T-helper 17 cell (primary cell): ENCODE results near the gene COX4I1. TPM values are rescaled to one million over a fixed set of nuclear protein-coding genes. Genes with fewer than 3 reads are reported as not detected.
A peak's percentile ranks its signal among the peaks of the same experiment; 100 is the strongest.
"Not testable (repeated sequence)": the region's sequence is repeated elsewhere in the genome, so short reads cannot be mapped to it uniquely, and the experiment has no call there.

ENCODE experiments used
- ATAC-seq: fragments of 150-1000 bp; cut with Tn5 transposase; 2 replicates; pipeline ENCODE4 v1.10.0; 2021; ENCODE audit warnings: mild to moderate bottlenecking, moderate library complexity
- DNase-seq, 3 donors: peaks; one replicate each; pipeline versions ENCODE4 v3.0.0 to v3.0.0-alpha.2; 2020 to 2021
- H3K9me3 ChIP-seq: one replicate; pipeline ENCODE4 v1.7.0; 2013; ENCODE audit warnings: low read length, mild to moderate bottlenecking; ENCODE audit not compliant: control insufficient read depth, poor library complexity, severe bottlenecking
- H3K27ac Mint-ChIP-seq: one replicate; pipeline ENCODE4 v1.8.0; 2022; ENCODE audit warnings: mild to moderate bottlenecking, moderate library complexity, mixed read lengths
- H3K27me3 Mint-ChIP-seq: one replicate; pipeline ENCODE4 v1.8.0; 2022; ENCODE audit warnings: mixed read lengths
- H3K36me3 Mint-ChIP-seq: one replicate; pipeline ENCODE4 v1.8.0; 2022; ENCODE audit warnings: low read depth, mixed read lengths
- H3K4me1 Mint-ChIP-seq: one replicate; pipeline ENCODE4 v1.8.0; 2022; ENCODE audit warnings: mild to moderate bottlenecking, mixed read lengths
- H3K4me3 Mint-ChIP-seq: one replicate; pipeline ENCODE4 v1.8.0; 2022; ENCODE audit warnings: mild to moderate bottlenecking, moderate library complexity, mixed read lengths
- total RNA-seq, 4 donors: library from RNA in 2 of 4; stranded (reverse) in 2 of 4; gene quantifications; one replicate each; pipeline ENCODE4 v1.2.3 and lab custom pipeline; 2022 to 2026

COX4I1 gene
- total RNA-seq, 2 donors from 2014 or later, result 526 to 533 TPM

GRCh38 chr16:85798283-85798776 lies 1.2 kb upstream of the COX4I1 start:
- Mint-ChIP-seq H3K27me3 (no peaks in the 10 kb centered on the region), H3K4me1 (peaks cover 39% of the 10 kb centered on the region), H3K27ac (peak overlapping the region; percentile 98), H3K36me3 (peaks cover 12% of the 10 kb centered on the region), H3K4me3 (peak overlapping the region; percentile 91)
- no peaks in the 10 kb centered on the region for H3K9me3 ChIP-seq
- DNase-seq (no peak), ATAC-seq (no peak)

GRCh38 chr16:85798901-85799496 lies 496 bp upstream of the COX4I1 start:
- DNase-seq (peak in 2 of 3 donors; percentile 18 to 19), ATAC-seq (peak; percentile 21)
- Mint-ChIP-seq H3K27ac (peak overlapping the region; percentile 98), H3K4me1 (peaks cover 42% of the 10 kb centered on the region), H3K27me3 (no peaks in the 10 kb centered on the region), H3K4me3 (peak overlapping the region; percentile 91), H3K36me3 (peaks cover 18% of the 10 kb centered on the region)
- no peaks in the 10 kb centered on the region for H3K9me3 ChIP-seq

GRCh38 chr16:85800321-85800669 lies 800 bp downstream of the COX4I1 start:
- DNase-seq, result peak in 1 of 3 donors; percentile 21
- peak; percentile 53 for ATAC-seq
- Mint-ChIP-seq H3K4me3 (peak overlapping the region; percentile 91), H3K36me3 (peaks cover 21% of the 10 kb centered on the region), H3K4me1 (peaks cover 37% of the 10 kb centered on the region), H3K27ac (peak overlapping the region; percentile 98), H3K27me3 (no peaks in the 10 kb centered on the region)
- no peaks in the 10 kb centered on the region for H3K9me3 ChIP-seq

- no peak for DNase-seq
- no peaks in the 10 kb centered on the region for H3K9me3 ChIP-seq
- peaks cover 23% of the 10 kb centered on the region for H3K36me3 Mint-ChIP-seq
- no peaks in the 10 kb centered on the region for H3K27me3 Mint-ChIP-seq
- H3K4me1 Mint-ChIP-seq, result peaks cover 25% of the 10 kb centered on the region
- H3K4me3 Mint-ChIP-seq, result no peak overlapping the region
- no peak for ATAC-seq
- no peak overlapping the region for H3K27ac Mint-ChIP-seq
These were observed 4.1 kb downstream of the COX4I1 start for GRCh38 chr16:85803570-85803969.

DNA sequence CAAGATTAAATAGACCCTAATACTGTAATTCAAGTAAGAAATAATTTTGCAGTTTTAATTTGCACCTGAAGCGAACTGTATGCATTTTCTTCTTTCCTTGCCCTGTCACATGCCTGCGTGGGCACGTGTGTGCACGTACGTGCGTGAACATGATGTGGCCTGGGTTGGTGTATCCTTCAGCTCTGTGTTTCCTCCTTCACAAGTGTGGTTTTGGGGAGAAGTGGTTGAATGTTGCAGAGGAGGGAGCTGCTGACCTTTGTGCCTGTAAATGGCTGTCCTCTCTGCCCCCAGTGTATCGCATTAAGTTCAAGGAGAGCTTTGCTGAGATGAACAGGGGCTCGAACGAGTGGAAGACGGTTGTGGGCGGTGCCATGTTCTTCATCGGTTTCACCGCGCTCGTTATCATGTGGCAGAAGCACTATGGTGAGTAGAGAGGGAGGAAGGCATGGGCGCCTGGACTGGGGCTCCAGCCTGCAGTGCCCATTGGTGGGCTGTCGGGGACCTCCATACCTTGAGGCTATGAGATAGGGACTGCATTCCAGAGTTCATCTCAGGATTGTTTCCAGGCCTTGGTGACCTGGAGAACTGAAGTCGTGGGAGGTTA lies 6.0 kb downstream of the COX4I1 start:
- Mint-ChIP-seq H3K4me1 (peaks cover 19% of the 10 kb centered on the region), H3K27ac (no peak overlapping the region), H3K27me3 (no peaks in the 10 kb centered on the region), H3K4me3 (no peak overlapping the region), H3K36me3 (peaks cover 23% of the 10 kb centered on the region)
- ATAC-seq (no peak), DNase-seq (no peak)
- no peaks in the 10 kb centered on the region for H3K9me3 ChIP-seq

DNA sequence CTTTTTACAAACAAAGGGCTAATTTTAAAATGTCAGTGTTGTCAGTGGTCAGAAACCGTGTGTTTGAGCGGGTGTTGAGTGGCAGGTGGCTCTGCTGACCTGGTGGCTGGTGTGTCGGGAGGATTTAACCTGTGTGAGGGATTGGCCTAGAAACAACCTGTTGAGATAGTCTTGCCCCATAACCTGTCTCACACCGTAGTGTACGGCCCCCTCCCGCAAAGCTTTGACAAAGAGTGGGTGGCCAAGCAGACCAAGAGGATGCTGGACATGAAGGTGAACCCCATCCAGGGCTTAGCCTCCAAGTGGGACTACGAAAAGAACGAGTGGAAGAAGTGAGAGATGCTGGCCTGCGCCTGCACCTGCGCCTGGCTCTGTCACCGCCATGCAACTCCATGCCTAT lies 7.0 kb downstream of the COX4I1 start:
- no peak for DNase-seq
- no peaks in the 10 kb centered on the region for H3K9me3 ChIP-seq
- no peak overlapping the region for H3K27ac Mint-ChIP-seq
- H3K27me3 Mint-ChIP-seq, result peaks cover 2% of the 10 kb centered on the region
- ATAC-seq, result no peak
- H3K4me1 Mint-ChIP-seq, result peaks cover 14% of the 10 kb centered on the region
- peaks cover 23% of the 10 kb centered on the region for H3K36me3 Mint-ChIP-seq
- H3K4me3 Mint-ChIP-seq, result no peak overlapping the region

DNA sequence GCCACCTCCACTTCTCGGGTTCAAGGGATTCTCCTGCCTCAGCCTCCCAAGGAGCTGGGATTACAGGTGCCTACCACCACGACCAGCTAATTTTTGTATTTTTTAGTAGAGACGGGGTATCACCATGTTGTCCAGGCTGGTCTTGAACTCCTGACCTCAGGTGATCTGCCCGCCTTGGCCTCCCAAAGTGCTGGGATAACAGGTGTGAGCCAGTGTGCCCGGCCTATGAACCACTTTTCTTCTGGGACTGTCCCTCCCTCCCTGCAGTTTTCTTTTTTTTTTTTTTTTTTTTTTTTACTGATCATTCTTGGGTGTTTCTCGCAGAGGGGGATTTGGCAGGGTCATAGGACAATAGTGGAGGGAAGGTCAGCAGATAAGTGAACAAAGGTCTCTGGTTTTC lies 7.8 kb downstream of the COX4I1 start:
- not testable (repeated sequence) for H3K27ac Mint-ChIP-seq, ATAC-seq, H3K9me3 ChIP-seq, DNase-seq, H3K4me3 Mint-ChIP-seq, H3K4me1 Mint-ChIP-seq
- peaks cover 10% of the 10 kb centered on the region for H3K27me3 Mint-ChIP-seq
- H3K36me3 Mint-ChIP-seq, result peaks cover 16% of the 10 kb centered on the region

DNA sequence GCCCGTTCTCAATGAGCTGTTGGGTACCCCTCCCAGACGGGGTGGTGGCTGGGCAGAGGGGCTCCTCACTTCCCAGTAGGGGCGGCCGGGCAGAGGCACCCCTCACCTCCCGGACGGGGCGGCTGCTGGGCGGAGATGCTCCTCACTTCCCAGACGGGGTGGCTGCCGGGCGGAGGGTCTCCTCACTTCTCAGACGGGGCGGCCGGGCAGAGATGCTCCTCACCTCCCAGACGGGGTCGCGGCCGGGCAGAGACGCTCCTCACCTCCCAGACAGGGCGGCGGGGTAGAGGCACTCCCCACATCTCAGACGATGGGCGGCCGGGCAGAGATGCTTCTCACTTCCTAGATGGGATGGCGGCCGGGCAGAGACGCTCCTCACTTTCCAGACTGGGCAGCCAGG lies 8.6 kb downstream of the COX4I1 start:
- not testable (repeated sequence) for H3K9me3 ChIP-seq, H3K4me3 Mint-ChIP-seq, DNase-seq, H3K27ac Mint-ChIP-seq, ATAC-seq, H3K4me1 Mint-ChIP-seq
- peaks cover 16% of the 10 kb centered on the region for H3K36me3 Mint-ChIP-seq
- peaks cover 11% of the 10 kb centered on the region for H3K27me3 Mint-ChIP-seq

GRCh38 chr16:85808926-85809325 lies 9.4 kb downstream of the COX4I1 start:
- no peak overlapping the region for H3K27ac Mint-ChIP-seq
- H3K4me3 Mint-ChIP-seq, result no peak overlapping the region
- H3K4me1 Mint-ChIP-seq, result peaks cover under 1% of the 10 kb centered on the region
- no peaks in the 10 kb centered on the region for H3K9me3 ChIP-seq
- ATAC-seq (no peak), DNase-seq (no peak)
- peaks cover 11% of the 10 kb centered on the region for H3K27me3 Mint-ChIP-seq
- H3K36me3 Mint-ChIP-seq, result peaks cover 11% of the 10 kb centered on the region

- Mint-ChIP-seq H3K27ac (no peak overlapping the region), H3K36me3 (peaks cover 10% of the 10 kb centered on the region), H3K4me3 (no peak overlapping the region), H3K4me1 (no peaks in the 10 kb centered on the region), H3K27me3 (peaks cover 16% of the 10 kb centered on the region)
- H3K9me3 ChIP-seq, result no peaks in the 10 kb centered on the region
- DNase-seq, result no peak
- ATAC-seq, result no peak
These were observed 10.2 kb downstream of the COX4I1 start for GRCh38 chr16:85809645-85810044.

DNA sequence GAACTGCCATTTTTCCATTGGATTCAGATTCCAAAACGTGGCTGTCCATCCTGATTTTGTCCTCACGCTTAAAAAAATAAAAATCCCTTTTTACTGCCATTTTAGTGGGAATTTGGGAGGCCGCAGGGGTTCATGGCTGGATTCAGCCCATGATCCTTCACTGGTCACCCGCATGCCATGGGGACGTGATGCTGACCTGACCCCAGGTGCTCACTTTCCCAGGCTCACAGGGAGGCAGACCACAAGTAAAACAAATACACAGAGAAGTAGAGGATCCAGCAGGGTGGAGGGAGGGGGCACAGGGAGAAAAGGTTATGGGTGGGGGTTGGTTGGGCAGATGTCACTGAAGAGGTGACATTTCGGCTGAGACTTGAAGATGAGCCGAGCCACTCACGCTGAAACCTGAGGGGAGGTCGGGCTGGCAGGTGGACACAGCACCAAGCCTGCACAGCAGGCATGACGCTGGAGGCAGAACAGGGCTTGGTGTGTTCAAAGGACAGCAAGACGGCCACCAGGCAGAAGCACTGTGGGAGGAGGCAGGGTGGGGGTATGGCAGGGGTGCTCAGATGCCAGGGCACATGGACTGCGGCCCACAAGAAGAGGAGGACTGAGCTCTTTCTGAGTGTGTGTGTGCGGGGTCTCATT lies 10.7 kb downstream of the COX4I1 start:
- H3K9me3 ChIP-seq, result no peaks in the 10 kb centered on the region
- ATAC-seq (no peak), DNase-seq (no peak)
- H3K36me3 Mint-ChIP-seq, result peaks cover 7% of the 10 kb centered on the region
- peaks cover 22% of the 10 kb centered on the region for H3K27me3 Mint-ChIP-seq
- H3K4me1 Mint-ChIP-seq, result no peaks in the 10 kb centered on the region
- no peak overlapping the region for H3K27ac Mint-ChIP-seq
- H3K4me3 Mint-ChIP-seq, result no peak overlapping the region

DNA sequence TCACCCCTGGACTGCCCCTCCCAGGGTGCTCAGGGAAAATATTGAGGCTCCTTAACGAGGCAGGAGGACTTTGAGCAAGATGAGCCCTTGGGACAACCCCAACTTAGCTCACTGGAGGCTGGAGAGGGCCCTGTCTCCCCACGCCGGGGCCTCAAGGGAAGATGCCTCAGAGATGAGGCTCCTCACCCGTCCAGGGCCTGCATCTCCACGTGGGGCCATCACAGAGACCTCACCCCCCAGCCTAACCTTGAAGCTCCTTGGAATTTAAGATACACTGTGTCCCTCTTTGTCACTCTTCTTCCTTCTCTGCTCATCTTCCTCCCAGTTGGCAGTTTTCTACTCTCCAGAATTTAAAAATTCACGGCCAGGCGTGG lies 11.2 kb downstream of the COX4I1 start:
- H3K4me1 Mint-ChIP-seq, result no peaks in the 10 kb centered on the region
- no peak overlapping the region for H3K4me3 Mint-ChIP-seq
- DNase-seq, result no peak
- H3K27me3 Mint-ChIP-seq, result peaks cover 23% of the 10 kb centered on the region
- H3K9me3 ChIP-seq, result no peaks in the 10 kb centered on the region
- no peak for ATAC-seq
- peak overlapping the region; percentile 9 for H3K27ac Mint-ChIP-seq
- peaks cover 3% of the 10 kb centered on the region for H3K36me3 Mint-ChIP-seq

DNA sequence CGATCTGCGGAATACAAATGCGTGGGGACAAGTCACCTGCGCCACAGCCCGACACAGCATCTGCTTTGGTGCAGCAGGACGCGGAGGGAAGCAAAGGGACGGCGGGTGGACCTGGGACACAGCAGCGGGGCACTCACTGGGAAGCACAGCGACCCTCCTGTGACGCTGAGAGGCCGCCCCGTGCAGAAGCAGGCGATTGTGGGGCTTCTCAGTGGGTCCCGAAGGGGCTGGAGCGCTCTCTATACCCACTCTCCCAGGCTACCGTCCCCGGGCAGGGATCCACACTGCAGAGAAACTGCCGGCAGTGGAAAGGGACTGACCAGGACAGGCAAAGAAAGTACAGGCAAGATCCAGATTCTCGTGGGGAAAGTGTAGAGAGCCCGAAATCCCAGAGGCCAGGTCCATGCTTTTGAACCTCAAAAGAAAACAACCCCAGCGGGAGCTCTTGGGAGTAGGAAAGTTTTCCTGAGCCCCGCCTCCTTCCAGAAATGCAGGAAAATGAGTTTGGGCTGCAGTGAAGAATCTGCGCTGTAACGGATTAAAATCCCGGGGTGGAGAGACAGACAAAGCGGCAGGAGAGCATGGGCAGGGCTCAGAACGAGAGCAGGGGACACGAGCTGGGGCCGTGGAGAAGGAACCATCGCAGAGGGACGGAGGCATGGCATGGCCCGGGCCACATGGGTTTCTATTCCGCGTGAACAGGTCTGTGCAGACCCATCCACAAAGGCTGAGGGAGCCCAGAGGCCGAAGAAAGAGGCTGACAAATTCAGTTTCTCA lies 12.7 kb downstream of the COX4I1 start:
- no peak overlapping the region for H3K4me3 Mint-ChIP-seq
- no peak for ATAC-seq
- no peaks in the 10 kb centered on the region for H3K4me1 Mint-ChIP-seq
- no peak for DNase-seq
- H3K36me3 Mint-ChIP-seq, result no peaks in the 10 kb centered on the region
- H3K27me3 Mint-ChIP-seq, result peaks cover 28% of the 10 kb centered on the region
- no peaks in the 10 kb centered on the region for H3K9me3 ChIP-seq
- H3K27ac Mint-ChIP-seq, result no peak overlapping the region
